Sciatic nerve (tissue), 2 donors: ENCODE data around the gene USB1. TPM values are rescaled to one million over a fixed set of nuclear protein-coding genes. Genes with fewer than 3 reads are reported as not detected.
"Not testable (repeated sequence)": the region's sequence is repeated elsewhere in the genome, so short reads cannot be mapped to it uniquely, and the experiment has no call there.

ENCODE experiments used
- ATAC-seq: fragments of 200-7000 bp; cut with Tn5 transposase; one replicate; pipeline ENCODE4 v1.9.1; 2020; ENCODE audit warnings: mild to moderate bottlenecking, moderate library complexity
- DNase-seq: peaks from one replicate; pipeline ENCODE4 v3.0.0-alpha.2; 2020; ENCODE audit warnings: low spot score
- intact Hi-C: fragments of 100-400 bp; cut with DNase I; formaldehyde crosslinking; loops from one replicate; pipeline ENCODE4 v1.14.2; 2022
- total RNA-seq: library from RNA; stranded (reverse); fragmentation: NEBNext Ultra II Directional; extraction: Animal tissue kit (Norgen Biotek cat#: 25700); gene quantifications from one replicate; pipeline ENCODE4 v1.2.1, GENCODE V29; 2021
- donor health status: DM: no; HTN: no; CAD: no.
- donor health status: DM: no; HTN: no; CAD: no.

The USB1 gene
- total RNA-seq, 1 donor from 2014 or later: 25.9 TPM

- ATAC-seq, DNase-seq: not testable (repeated sequence)
- intact Hi-C loops: loop anchor here (5.0 kb wide), 1 partner anchor 97 kb away; no protein-coding TSS in a partner anchor
Measured at GRCh38 chr16:58004736-58005135, 3.5 kb downstream of the USB1 start.

- no peak for ATAC-seq
- intact Hi-C loops: no loop called here
- no peak for DNase-seq
Measured at GRCh38 chr16:58009856-58010416, 8.7 kb downstream of the USB1 start.

- intact Hi-C loops: no loop called here
- ATAC-seq: no peak
- DNase-seq: no peak
Measured at GRCh38 chr16:58010886-58011285, 9.7 kb downstream of the USB1 start.

- DNase-seq (no peak), ATAC-seq (no peak)
- intact Hi-C loops: no loop called here
Measured at GRCh38 chr16:58011652-58012051, 10.4 kb downstream of the USB1 start.

GRCh38 chr16:58012481-58012880 is 11.3 kb downstream of the USB1 start:
- DNase-seq (no peak), ATAC-seq (no peak)
- intact Hi-C loops: no loop called here

GRCh38 chr16:58013201-58013956 is 12.2 kb downstream of the USB1 start:
- ATAC-seq (no peak), DNase-seq (no peak)
- intact Hi-C loops: no loop called here

- intact Hi-C loops: no loop called here
- ATAC-seq (no peak), DNase-seq (no peak)
Measured at GRCh38 chr16:58016840-58017446, 15.7 kb downstream of the USB1 start.

- DNase-seq: no peak
- intact Hi-C loops: no loop called here
- no peak for ATAC-seq
Measured at GRCh38 chr16:58018803-58019202, 17.6 kb downstream of the USB1 start.

- intact Hi-C loops: loop anchor here (5.0 kb wide), 1 partner anchor 107 kb away; the partner anchor contains the start of gene CFAP20
- ATAC-seq: no peak
- DNase-seq: no peak
Measured at GRCh38 chr16:58019866-58020538, 18.8 kb downstream of the USB1 start.

- ATAC-seq (peak; percentile 61), DNase-seq (peak; percentile 85)
- intact Hi-C loops: loop anchor here (5.0 kb wide), 1 partner anchor 106 kb away; the partner anchor contains the start of gene CFAP20
Measured at GRCh38 chr16:58020628-58021521, 19.7 kb downstream of the USB1 start.

- ATAC-seq (no peak), DNase-seq (no peak)
- intact Hi-C loops: loop anchor here (5.0 kb wide), 1 partner anchor 105 kb away; the partner anchor contains the start of gene CFAP20
Measured at GRCh38 chr16:58021661-58022551, 20.7 kb downstream of the USB1 start.

- ATAC-seq: peak; percentile 68
- intact Hi-C loops: loop anchor here (5.0 kb wide), 1 partner anchor 105 kb away; the partner anchor contains the start of gene CFAP20
Measured at GRCh38 chr16:58022601-58023371, 21.6 kb downstream of the USB1 start.

GRCh38 chr16:58024486-58025350 is 23.5 kb downstream of the USB1 start:
- no peak for ATAC-seq
- intact Hi-C loops: loop anchor here (5.0 kb wide), 1 partner anchor 103 kb away; the partner anchor contains the start of gene CFAP20
- DNase-seq: no peak

More at GRCh38 chr16:58022601-58023371, 21.6 kb downstream of the USB1 start:
- DNase-seq: peak; percentile 79

GRCh38 chr16:58025351-58026138 is 24.3 kb downstream of the USB1 start, which contains the start of gene MMP15:
TSS of gene MMP15 (plus strand) at chr16:58025754. CDS start at chr16:58026351, 597 bp downstream.
- DNase-seq (peak; percentile 79), ATAC-seq (peak; percentile 56)
- intact Hi-C loops: no loop called here
